NOMO-1 treated with DMSO at 0.1 percent for 48 hours (cell line): ENCODE results near the gene TMED5.
"Not testable (repeated sequence)": the region's sequence is repeated elsewhere in the genome, so short reads cannot be mapped to it uniquely, and the experiment has no call there.

Experiments
- DNase-seq: peaks from one replicate; lab custom pipeline; 2025; ENCODE audit not compliant: unreplicated experiment; lab: John Stamatoyannopoulos, UW

Gene TMED5

GRCh38 chr1:93179886-93180722, at the start of gene TMED5:
TSS of gene TMED5 (minus strand) at chr1:93180413. CDS start at chr1:93180242, 171 bp downstream.
- peak; percentile 98 for DNase-seq

GRCh38 chr1:93223023-93223675, 42.9 kb upstream of the TMED5 start:
- no peak for DNase-seq

GRCh38 chr1:93221913-93222312, 41.7 kb upstream of the TMED5 start:
- no peak for DNase-seq

GRCh38 chr1:93220716-93221115, 40.5 kb upstream of the TMED5 start:
- DNase-seq = not testable (repeated sequence)

- DNase-seq = no peak
Observed at GRCh38 chr1:93219443-93219842, 39.2 kb upstream of the TMED5 start.

GRCh38 chr1:93215322-93215721, 35.1 kb upstream of the TMED5 start:
- DNase-seq = no peak

GRCh38 chr1:93207211-93207610, 27.0 kb upstream of the TMED5 start:
- DNase-seq = no peak

- DNase-seq = no peak
Observed at GRCh38 chr1:93206567-93206954, 26.3 kb upstream of the TMED5 start.

- no peak for DNase-seq
Observed at GRCh38 chr1:93205892-93206566, 25.8 kb upstream of the TMED5 start.

- DNase-seq = no peak
Observed at GRCh38 chr1:93200714-93201113, 20.5 kb upstream of the TMED5 start.

- DNase-seq = no peak
Observed at GRCh38 chr1:93200086-93200620, 19.9 kb upstream of the TMED5 start.

GRCh38 chr1:93199150-93199549, 18.9 kb upstream of the TMED5 start:
- no peak for DNase-seq

- DNase-seq = no peak
Observed at GRCh38 chr1:93196591-93196990, 16.4 kb upstream of the TMED5 start.

GRCh38 chr1:93194231-93194990, 14.2 kb upstream of the TMED5 start:
- no peak for DNase-seq

- DNase-seq = no peak
Observed at GRCh38 chr1:93190432-93190831, 10.2 kb upstream of the TMED5 start.

- peak; percentile 78 for DNase-seq
Observed at GRCh38 chr1:93186667-93187066, 6.5 kb upstream of the TMED5 start.

- DNase-seq = peak; percentile 52
Observed at GRCh38 chr1:93180723-93181613, 755 bp upstream of the TMED5 start, which contains the start of gene CCDC18. TSS of gene CCDC18 (plus strand) at chr1:93180724. CDS start at chr1:93183362, 2,638 bp downstream.

GRCh38 chr1:93178418-93178817, 1.8 kb downstream of the TMED5 start:
- DNase-seq = no peak

GRCh38 chr1:93177991-93178390, 2.2 kb downstream of the TMED5 start:
- DNase-seq = no peak

- DNase-seq = not testable (repeated sequence)
Observed at GRCh38 chr1:93174638-93175037, 5.6 kb downstream of the TMED5 start.
